Measurements from ENCODE around the gene NUDT5. TPM values are rescaled to one million over a fixed set of nuclear protein-coding genes. Genes with fewer than 3 reads are reported as not detected.
"Not testable (repeated sequence)": the region's sequence is repeated elsewhere in the genome, so short reads cannot be mapped to it uniquely, and the experiment has no call there.

Gene NUDT5
- total RNA-seq (2014; rRNA removed; shearing (Covaris generic); ENCODE audit: low replicate concordance) = 67.7 and 78.4 TPM in 2 replicates

DNA sequence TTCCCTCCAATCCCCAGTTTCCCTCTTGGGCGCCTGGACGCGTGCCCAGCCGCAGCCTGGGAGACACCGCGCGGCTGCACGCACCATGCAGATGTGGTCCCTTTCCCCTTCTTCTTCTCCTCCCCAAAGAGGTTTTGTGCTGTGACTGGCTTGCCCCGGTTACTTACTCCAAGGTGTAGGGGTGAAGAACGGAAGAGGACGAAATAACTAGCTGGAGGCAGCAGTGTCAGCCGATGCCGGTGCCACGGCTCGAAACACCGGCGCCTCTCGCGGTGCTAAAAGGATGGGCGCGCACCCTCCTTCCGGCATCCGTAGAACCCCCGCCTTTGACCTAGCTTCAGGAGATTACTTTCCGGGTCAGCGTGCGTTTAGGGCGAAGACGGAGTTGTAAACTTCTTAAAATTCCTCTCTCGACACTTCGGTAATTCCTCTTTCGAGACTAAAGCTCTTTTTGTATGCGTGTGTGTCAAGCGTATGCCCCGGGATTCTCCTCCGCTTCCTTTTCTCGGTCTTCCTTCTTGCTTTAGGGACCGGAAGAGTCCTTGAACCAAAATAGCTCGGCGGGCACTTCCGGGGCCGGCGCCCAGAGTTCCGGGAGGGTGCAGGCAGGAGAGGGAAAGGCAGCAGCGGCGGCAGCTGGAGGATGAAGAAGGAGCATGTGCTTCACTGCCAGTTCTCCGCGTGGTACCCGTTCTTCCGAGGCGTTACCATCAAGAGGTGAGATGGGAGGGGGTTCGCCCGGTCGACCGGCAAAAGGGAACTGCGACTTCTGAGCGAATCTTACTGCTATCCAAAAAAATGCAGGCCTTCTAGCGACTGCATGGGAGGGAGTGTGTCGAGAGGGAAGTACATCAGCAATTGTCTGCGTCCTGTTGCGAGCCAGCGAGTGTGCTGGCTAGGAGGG lies at the start of gene NUDT5, which contains the start of gene CDC123:
TSS of gene NUDT5 (minus strand) at position 289 of the 904 bp plus-strand sequence. CDS start 9,600 bp downstream, outside the sequence.
TSS of gene CDC123 (plus strand) at position 586 of the 904 bp plus-strand sequence. CDS start at position 644, 58 bp downstream.
- Histone ChIP-seq H3K4me3 (peak within 1 kb of the TSS; percentile 87), H3K9me3 (no peaks in the 10 kb centered on the region), H3K36me3 (peaks cover 30% of the 10 kb centered on the region), H3K27me3 (no peaks in the 10 kb centered on the region)
- DNase-seq = peak; percentile 90

DNA sequence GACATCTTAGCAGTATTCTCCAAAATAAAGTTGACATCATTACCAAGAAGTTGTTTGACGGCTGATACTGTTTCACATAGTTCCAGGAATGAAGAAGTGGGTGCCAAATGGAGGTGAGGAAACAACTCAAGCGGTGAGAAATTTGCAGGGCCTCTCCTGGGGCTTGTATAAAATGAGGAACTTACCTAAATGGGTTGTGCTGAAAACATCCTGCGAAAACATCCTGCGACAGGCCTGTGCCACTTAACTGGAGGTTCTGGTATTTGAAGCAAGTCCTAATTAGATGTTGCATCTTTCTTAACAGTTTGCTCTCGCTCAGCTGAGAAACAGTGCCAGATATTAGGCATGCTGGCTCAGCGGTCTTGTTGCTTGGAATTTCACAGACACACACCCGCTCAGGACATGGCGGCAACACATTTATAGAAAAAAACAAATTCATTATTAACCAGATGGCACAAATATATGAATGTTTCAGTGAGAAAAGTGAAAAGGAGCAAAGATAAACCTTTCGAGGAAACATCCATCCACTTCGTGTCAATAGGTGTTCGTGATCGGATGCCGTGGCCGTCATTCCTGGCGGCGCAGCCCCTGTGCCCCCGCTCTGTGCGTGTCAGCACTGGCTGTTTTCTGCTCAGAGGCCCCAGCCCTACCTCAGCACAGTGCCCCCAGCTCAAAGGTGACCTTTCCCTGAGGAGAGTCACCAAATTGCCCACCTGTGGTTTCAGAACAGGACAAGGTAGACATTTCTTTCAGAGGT lies 48.4 kb upstream of the NUDT5 start:
- Histone ChIP-seq H3K36me3 (peaks cover 36% of the 10 kb centered on the region), H3K9me3 (no peaks in the 10 kb centered on the region), H3K27me3 (no peaks in the 10 kb centered on the region), H3K4me3 (no peak overlapping the region)
- DNase-seq = no peak

DNA sequence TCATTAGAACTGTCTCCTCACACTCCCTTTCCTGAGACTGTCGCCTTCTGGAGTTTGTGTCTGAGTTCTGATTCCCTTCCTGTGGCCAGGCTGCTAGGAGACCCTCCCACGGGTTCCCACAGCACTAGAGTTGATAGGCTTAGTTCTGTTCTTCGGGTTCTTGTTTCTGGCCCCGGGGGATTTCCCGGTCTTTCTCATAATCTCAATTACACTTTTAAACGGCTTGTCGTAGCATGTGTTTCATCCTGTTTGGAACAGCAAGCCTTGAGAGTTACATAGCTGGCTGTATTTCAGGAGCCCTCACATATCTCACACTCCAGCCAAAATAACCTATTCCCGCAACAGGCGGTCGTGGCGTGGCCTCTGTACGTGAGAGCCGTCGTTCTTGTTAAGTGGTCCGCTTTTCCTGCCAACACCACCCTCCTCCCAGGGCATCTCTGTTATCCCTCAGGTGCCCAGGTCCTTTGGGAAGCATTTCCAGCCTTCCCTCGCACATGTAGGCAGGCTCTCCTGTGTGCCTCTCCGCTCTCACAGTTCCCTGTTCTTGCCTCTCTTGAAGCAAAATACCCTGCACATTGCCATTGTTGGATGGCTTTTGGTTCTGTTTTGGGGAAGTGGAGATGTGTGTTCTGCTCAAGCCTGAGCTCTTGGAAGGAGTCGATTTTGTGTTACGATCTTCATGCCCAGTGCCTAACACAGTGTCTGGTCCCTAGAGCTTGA lies 46.3 kb upstream of the NUDT5 start:
- H3K27me3 ChIP-seq = no peaks in the 10 kb centered on the region
- DNase-seq = no peak
- H3K9me3 ChIP-seq = no peaks in the 10 kb centered on the region
- peaks cover 53% of the 10 kb centered on the region for H3K36me3 ChIP-seq
- no peak overlapping the region for H3K4me3 ChIP-seq

DNA sequence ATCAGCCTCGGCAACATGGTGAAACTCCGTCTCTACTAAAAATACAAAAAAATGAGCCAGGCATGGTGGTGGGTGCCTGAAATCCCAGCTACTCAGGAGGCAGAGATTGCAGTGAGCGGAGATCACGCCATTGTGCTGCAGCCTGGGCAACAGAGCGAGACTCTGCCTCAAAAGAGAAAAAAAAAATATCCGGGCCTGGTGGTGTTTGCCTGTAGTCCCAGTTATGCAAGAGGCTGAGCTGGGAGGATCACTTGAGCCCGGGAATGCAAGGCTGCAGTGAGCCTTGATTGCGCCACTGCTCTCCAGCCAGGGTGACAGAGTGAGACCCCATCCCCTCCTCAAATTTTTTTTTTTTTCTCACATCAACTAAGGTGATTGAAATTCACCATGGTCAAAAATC lies 43.1 kb upstream of the NUDT5 start:
- H3K4me3 ChIP-seq = no peak overlapping the region
- no peak for DNase-seq
- H3K36me3 ChIP-seq = peaks cover 74% of the 10 kb centered on the region
- H3K27me3 ChIP-seq = no peaks in the 10 kb centered on the region
- no peaks in the 10 kb centered on the region for H3K9me3 ChIP-seq

DNA sequence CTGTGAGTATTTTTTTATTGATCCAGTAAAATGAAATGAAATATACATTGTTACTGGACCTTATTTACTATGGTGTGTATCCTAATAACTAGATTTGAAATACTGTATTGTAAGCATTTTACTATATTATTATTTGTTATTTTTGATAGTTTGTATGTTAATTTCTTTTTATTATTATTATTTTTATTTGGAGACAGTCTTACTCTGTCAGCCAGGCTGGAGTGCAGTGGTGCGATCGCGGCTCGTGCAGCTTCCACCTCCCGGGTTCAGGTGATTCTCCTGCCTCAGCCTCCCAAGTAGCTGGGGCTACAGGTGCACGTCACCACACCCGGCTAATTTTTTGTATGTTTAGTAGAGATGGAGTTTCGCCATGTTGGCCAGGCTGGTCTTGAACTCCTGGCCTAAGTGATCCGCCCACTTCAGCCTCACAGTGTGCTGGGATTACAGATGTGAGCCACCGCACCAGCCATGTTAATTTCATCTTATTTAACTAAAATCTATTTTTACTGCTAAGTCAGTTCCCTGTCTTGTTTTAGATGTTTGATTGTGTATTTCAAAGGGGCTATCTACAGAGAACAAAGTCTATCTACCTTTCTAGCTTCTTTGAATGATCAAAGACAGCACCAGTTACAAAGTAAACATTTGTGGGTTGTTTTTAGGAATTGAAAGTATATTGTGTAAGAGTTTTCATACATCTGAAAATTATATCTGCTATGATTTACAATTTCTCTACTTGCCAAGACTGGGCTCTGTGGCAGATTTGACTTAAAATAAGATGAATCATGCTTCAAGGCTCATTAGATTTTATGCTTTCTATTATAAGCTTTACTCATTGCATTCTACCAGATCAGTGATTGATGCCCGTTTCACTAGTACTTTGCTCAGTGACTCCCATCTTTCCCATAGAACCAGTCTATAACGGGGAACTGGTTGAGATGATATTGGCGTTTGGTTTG lies 41.9 kb upstream of the NUDT5 start:
- no peak for DNase-seq
- H3K4me3 ChIP-seq = no peak overlapping the region
- peaks cover 77% of the 10 kb centered on the region for H3K36me3 ChIP-seq
- H3K27me3 ChIP-seq = no peaks in the 10 kb centered on the region
- H3K9me3 ChIP-seq = no peaks in the 10 kb centered on the region

DNA sequence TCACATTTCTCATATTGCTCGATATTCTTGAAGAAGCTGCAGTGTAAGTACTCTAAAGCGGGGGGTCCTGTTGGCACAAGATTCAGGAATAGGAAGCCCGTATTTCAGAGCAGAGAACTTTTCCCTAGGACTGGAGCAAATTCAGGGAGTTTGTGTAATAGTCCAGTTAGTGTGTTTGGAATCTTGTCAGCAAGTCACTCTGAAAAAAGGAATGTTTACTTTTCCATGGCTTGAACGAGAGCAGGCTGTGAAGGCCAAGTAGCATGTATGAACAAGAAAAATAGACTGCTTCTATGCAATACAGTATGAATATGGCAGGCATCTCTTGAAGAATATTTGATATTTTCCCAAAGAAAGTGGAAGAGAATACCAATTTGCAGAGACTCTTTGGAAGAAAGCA lies 40.1 kb upstream of the NUDT5 start:
- no peak for DNase-seq
- Histone ChIP-seq H3K4me3 (no peak overlapping the region), H3K36me3 (peaks cover 76% of the 10 kb centered on the region), H3K27me3 (no peaks in the 10 kb centered on the region), H3K9me3 (no peaks in the 10 kb centered on the region)

DNA sequence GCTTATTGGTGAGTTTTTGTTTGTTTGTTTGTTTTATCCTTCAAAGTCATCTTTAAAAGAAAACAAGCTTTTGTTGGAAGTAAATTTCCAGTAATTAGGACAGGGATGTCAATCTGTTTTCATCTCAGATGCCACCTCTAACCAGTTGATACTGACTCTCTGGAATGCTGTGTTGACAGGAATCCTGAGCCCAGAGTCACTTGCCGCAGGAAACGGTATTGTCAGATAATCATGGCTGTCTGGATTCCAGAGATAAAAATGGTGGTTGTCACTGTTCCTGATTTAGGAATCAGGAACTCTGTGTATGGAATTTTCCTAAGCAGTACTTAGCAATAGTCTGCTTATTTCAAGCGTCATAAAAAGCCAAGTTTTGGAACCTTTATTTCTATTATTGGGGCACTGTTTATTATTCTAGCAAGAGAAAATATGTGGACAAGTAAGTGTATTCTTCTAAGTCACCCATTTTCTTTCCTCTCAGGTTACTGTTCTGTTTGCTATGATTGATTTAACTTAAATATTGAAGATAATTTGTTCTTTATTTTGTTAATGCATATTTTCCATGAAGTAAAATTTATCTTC lies 39.5 kb upstream of the NUDT5 start:
- Histone ChIP-seq H3K27me3 (no peaks in the 10 kb centered on the region), H3K4me3 (no peak overlapping the region), H3K9me3 (no peaks in the 10 kb centered on the region), H3K36me3 (peaks cover 78% of the 10 kb centered on the region)
- DNase-seq = no peak

DNA sequence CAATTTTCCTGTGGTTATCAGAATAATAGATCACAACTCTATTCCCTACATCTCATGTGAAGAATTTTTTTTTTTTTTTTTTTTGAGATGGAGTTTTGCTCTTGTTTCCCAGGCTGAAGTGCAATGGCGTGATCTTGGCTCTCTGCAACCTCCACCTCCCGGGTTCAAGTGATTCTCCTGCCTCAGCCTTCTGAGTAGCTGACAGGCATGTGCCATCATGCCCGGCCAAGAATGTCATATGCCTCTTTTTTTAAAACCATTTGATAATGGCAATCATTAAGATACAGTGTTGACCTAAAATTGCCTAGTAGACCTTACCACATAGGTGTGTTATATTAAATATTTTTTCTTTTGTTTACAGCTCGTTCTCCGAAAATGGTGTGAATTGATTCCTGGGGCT lies 39.0 kb upstream of the NUDT5 start:
- H3K9me3 ChIP-seq, H3K27me3 ChIP-seq, DNase-seq, H3K4me3 ChIP-seq: not testable (repeated sequence)
- H3K36me3 ChIP-seq = peaks cover 78% of the 10 kb centered on the region

DNA sequence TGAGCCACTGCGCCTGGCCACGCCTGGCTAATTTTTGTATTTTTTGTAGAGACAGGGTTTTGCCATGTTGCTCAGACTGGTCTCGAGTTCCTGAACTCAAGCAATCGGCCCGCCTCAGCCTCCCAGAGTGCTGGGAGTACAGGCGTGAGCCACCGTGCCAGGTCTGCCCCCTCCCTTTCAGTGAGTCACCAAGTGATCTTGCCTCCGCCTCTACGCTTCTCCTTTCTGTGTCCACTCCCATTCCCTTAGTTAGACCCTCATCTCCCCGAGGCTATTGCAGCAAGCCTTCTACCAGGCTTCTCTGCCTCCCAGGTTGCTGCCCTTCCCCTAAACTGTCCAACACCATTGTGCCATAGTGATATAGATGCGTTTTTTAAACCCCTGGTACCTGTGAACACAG lies 33.2 kb upstream of the NUDT5 start:
- Histone ChIP-seq H3K9me3 (no peaks in the 10 kb centered on the region), H3K36me3 (peaks cover 60% of the 10 kb centered on the region), H3K4me3 (no peak overlapping the region), H3K27me3 (no peaks in the 10 kb centered on the region)
- DNase-seq = peak; percentile 12

DNA sequence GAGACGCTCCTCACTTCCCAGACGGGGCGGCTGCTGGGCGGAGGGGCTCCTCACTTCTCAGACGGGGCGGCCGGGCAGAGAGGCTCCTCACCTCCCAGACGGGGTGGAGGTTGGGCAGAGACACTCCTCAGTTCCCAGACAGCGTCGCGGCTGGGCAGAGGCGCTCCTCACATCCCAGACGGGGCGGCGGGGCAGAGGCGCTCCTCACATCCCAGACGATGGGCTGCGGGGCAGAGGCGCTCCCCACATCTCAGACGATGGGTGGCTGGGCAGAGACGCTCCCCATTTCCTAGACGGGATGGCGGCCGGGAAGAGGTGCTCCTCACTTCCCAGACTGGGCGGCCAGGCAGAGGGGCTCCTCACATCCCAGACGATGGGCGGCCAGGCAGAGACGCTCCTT lies 30.7 kb upstream of the NUDT5 start:
- peaks cover 62% of the 10 kb centered on the region for H3K36me3 ChIP-seq
- not testable (repeated sequence) for H3K4me3 ChIP-seq, H3K27me3 ChIP-seq, DNase-seq, H3K9me3 ChIP-seq

DNA sequence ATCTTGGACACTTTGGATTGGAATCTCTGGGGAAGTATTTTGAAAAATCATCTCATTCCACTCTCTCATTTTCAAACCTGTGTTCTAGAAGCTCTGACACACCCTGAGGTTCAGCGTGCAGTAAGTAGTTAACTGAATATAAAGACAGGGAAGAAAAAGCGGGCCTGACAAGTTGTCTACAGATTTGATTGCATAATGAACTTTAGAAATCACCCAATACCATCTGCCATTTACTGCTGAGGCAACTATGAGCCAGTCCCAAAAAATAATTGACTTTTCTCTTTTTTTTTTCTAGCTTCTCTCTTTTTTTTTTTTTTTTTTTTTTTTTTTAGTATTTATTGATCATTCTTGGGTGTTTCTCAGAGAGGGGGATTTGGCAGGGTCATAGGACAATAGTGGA lies 29.8 kb upstream of the NUDT5 start:
- DNase-seq = no peak
- Histone ChIP-seq H3K36me3 (peaks cover 64% of the 10 kb centered on the region), H3K27me3 (no peaks in the 10 kb centered on the region), H3K9me3 (peaks cover 3% of the 10 kb centered on the region; the same call in 1 of the 2 replicates), H3K4me3 (no peak overlapping the region)

DNA sequence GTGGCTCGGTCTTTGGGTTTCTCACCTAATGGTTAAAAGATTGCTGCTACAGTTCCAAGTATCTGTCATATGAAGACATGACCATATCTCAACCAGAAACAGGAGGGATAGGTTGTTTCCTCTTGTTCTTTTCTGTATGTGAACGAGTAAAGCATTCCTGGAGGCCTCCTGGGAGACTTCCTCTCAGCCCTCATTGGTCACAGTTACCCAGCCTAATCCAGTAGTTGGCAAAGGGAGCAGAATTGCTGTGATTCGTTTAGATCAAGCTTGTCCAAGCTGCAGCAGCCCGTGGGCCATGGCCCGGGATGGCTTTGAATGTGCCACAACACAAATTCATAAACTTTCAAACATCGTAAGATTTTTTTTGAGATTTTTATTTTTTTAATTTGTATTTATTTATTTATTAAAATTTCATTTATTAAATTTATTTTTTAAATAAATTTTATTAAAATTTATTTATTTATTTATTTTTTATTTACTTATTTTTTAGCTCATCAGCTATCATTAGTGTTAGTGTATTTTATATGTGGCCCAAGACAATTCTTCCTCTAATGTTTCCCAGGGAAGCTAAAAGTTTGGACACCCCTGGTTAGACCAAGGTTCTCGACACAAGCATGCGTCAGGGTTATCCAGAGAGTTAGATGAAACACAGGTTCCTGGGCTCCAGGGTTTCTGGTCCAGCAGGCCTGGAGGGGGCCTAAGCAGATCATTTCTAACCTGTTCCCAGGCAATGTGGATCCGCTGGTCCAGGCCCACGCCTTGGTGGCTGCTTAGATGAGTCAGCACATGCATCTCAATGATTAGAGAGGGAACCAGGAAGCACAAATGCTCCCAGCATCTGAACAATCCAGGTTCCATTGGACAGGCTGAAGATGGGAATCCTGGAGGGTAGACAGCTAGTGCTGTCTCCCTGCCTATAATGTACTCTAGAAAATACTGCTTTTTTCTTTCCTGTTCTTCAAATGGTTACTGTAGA lies 25.9 kb upstream of the NUDT5 start:
- peak; percentile 48 for DNase-seq
- H3K36me3 ChIP-seq = peaks cover 73% of the 10 kb centered on the region

DNA sequence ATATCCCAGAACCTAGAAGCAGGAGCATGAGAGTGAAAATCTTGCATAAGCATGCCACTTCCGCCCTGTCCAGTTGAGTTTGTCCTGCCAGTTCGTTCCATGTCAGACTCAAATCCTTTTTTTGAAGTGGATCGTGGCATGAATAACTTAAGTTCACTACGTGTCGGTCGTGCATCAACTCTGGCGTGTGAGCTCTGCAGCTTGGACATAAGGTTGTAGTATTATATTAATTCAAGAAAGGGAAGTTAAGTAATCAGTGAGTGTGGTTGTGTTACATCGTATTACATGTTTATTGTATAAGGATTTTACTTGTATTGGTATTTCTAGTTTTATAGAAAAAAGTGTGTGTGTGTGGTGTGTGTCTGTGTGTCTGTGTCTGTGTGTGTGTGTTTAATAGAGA lies 23.3 kb upstream of the NUDT5 start:
- no peak for DNase-seq
- Histone ChIP-seq H3K9me3 (peaks cover 7% of the 10 kb centered on the region), H3K27me3 (no peaks in the 10 kb centered on the region), H3K36me3 (peaks cover 75% of the 10 kb centered on the region), H3K4me3 (no peak overlapping the region)

More for the DNA sequence above, 25.9 kb upstream of the NUDT5 start:
- Histone ChIP-seq H3K9me3 (peaks cover 7% of the 10 kb centered on the region), H3K27me3 (no peaks in the 10 kb centered on the region), H3K4me3 (no peak overlapping the region)

DNA sequence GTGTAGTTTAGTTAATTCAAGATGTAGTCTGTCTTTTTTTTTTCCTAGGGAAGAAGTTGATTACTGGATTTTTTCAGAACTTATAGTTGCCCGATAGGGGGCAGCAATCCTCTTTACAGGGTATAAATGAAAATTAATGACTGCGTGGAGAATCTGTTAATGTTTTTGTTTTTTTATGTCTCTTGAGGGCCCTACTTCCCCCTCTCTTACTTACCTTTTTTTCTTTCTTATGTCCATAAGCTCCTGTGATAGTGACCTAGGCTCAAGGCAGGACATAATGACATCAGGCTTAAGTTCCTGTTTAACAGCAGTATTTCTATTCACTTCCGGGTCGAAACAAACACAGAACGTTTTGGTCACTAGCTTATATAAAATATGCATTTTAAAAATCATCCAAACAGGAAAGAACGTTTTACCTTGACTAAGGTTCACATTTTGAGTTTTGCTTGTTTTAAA lies 19.1 kb upstream of the NUDT5 start:
- H3K36me3 ChIP-seq = peaks cover 80% of the 10 kb centered on the region
- no peaks in the 10 kb centered on the region for H3K27me3 ChIP-seq
- H3K4me3 ChIP-seq = no peak overlapping the region
- H3K9me3 ChIP-seq = peaks cover 2% of the 10 kb centered on the region; the same call in 1 of the 2 replicates
- DNase-seq = no peak
